Activated CD4-positive, CD25-positive, alpha-beta regulatory T cell treated with anti-CD3 and anti-CD28 coated beads, Interleukin-2, amount 50 U/mL, for 16 hours (primary cell): ENCODE results near the gene CAMSAP3.

Experiments used
- DNase-seq: peaks from one replicate; pipeline ENCODE4 v3.0.0-alpha.2; 2020; ENCODE audit warnings: low read depth, low spot score

Gene CAMSAP3

GRCh38 chr19:7645656-7646425 is 50.2 kb downstream of the CAMSAP3 start:
- no peak for DNase-seq

GRCh38 chr19:7646426-7646700 is 50.7 kb downstream of the CAMSAP3 start:
- no peak for DNase-seq

GRCh38 chr19:7647156-7647555 is 51.5 kb downstream of the CAMSAP3 start:
- DNase-seq, result no peak

GRCh38 chr19:7648265-7649014 is 52.8 kb downstream of the CAMSAP3 start:
- no peak for DNase-seq

GRCh38 chr19:7650148-7650547 is 54.5 kb downstream of the CAMSAP3 start:
- no peak for DNase-seq

GRCh38 chr19:7652061-7652641 is 56.5 kb downstream of the CAMSAP3 start:
- peak; percentile 76 for DNase-seq

- DNase-seq, result no peak
Measured at GRCh38 chr19:7654401-7654800, 58.7 kb downstream of the CAMSAP3 start.

- no peak for DNase-seq
Measured at GRCh38 chr19:7655581-7655980, 59.9 kb downstream of the CAMSAP3 start.

- no peak for DNase-seq
Measured at GRCh38 chr19:7657131-7657751, 61.6 kb downstream of the CAMSAP3 start.

GRCh38 chr19:7658219-7658686 is 62.6 kb downstream of the CAMSAP3 start:
- DNase-seq, result no peak

- DNase-seq, result no peak
Measured at GRCh38 chr19:7661744-7662538, 66.3 kb downstream of the CAMSAP3 start.

- no peak for DNase-seq
Measured at GRCh38 chr19:7662657-7663056, 67.0 kb downstream of the CAMSAP3 start.

- no peak for DNase-seq
Measured at GRCh38 chr19:7663706-7664105, 68.0 kb downstream of the CAMSAP3 start.

- no peak for DNase-seq
Measured at GRCh38 chr19:7665076-7665475, 69.4 kb downstream of the CAMSAP3 start.
